ENCODE results near the gene SPEN. TPM values are rescaled to one million over a fixed set of nuclear protein-coding genes. Genes with fewer than 3 reads are reported as not detected.
A peak's percentile ranks its signal among the peaks of the same experiment; 100 is the strongest.

Gene SPEN
- total RNA-seq, 2 experiments from 2014 or later, result 65.1 to 65.2 TPM

DNA sequence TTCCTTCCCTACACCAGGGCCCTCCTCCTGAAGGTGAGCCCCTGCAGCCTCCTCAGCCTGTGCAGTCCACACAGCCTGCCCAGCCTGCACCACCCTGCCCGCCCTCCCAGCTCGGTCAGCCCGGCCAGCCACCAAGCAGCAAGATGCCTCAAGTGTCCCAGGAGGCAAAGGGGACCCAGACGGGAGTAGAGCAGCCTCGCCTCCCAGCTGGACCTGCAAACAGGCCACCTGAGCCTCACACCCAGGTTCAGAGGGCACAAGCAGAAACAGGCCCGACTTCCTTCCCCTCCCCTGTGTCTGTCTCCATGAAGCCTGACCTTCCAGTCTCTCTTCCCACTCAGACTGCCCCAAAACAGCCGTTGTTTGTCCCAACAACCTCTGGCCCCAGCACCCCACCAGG lies 89.6 kb downstream of the SPEN start:
- no peak for DNase-seq
- ChIA-PET CTCF (interaction anchor here (1.0 to 2.1 kb wide), 2 partner anchors 11 to 26 kb away, joined by 3 to 4 read pairs; no protein-coding TSS in a partner anchor), POLR2A (no interaction called here)
- H3K27me3 Mint-ChIP-seq, result no peaks in the 10 kb centered on the region
- H3K27ac Mint-ChIP-seq, result peak overlapping the region; percentile 50
- no peaks in the 10 kb centered on the region for H3K9me3 Mint-ChIP-seq
- no peaks in the 10 kb centered on the region for H3K4me1 Mint-ChIP-seq
- peaks cover 63% of the 10 kb centered on the region for H3K36me3 Mint-ChIP-seq (ENCODE audit: low read depth)
- H3K4me3 Mint-ChIP-seq, result no peak overlapping the region

DNA sequence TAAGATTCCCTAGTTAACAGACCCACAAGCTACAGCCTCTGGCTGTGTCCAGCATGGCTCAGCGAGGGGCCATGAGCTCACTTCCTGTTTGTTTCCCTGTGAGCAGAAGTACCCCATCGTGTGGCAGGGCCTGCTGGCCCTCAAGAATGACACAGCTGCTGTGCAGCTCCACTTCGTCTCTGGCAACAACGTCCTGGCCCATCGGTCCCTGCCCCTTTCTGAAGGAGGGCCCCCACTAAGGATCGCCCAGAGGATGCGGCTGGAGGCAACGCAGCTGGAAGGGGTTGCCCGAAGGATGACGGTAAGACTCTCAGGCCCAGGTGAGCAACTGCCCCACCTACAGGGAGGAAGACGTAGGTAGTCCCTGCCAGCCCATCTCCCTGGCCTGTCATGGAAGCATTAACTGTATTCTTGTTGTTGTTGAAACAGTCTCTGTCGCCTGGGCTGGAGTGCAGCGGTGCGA lies 90.2 kb downstream of the SPEN start:
- no peaks in the 10 kb centered on the region for H3K27me3 Mint-ChIP-seq
- H3K36me3 Mint-ChIP-seq (ENCODE audit: low read depth), result peaks cover 66% of the 10 kb centered on the region
- no peak for DNase-seq
- no peaks in the 10 kb centered on the region for H3K4me1 Mint-ChIP-seq
- H3K27ac Mint-ChIP-seq, result peak overlapping the region; percentile 50
- ChIA-PET POLR2A (no interaction called here), CTCF (interaction anchor here (0.6 to 2.1 kb wide), 4 partner anchors 12 to 422 kb away, joined by 3 to 4 read pairs (median 4); partner anchors contain the start of gene SLC25A34)
- H3K9me3 Mint-ChIP-seq, result no peaks in the 10 kb centered on the region
- no peak overlapping the region for H3K4me3 Mint-ChIP-seq

DNA sequence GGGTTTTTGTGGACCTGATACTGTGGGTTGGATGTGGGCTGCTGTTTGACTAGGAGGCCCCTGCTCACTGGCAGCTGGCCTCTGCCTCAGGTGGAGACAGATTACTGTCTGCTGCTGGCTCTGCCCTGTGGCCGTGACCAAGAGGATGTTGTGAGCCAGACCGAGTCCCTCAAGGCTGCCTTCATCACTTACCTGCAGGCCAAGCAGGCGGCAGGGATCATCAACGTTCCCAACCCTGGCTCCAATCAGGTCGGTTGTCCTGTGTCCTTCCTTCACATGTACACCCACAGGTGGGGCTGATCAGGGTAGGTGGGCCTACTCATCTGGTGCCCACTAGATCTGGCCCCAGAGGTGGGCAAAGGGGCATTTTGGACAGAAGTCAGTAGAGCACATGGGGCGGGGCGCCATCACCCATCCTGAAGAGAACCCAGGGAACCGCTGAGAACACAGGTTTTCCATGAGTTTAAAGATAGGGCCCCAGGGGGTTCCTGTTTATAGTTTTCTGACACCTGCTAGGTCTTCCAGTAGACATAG lies 91.2 kb downstream of the SPEN start:
- CTCF ChIA-PET, result interaction anchor here (0.5 to 2.1 kb wide), 3 partner anchors 13 to 422 kb away, joined by 3 to 4 read pairs (median 3); no protein-coding TSS in a partner anchor
- POLR2A ChIA-PET, result no interaction called here
- H3K4me3 Mint-ChIP-seq, result no peak overlapping the region
- H3K36me3 Mint-ChIP-seq (ENCODE audit: low read depth), result peaks cover 56% of the 10 kb centered on the region
- no peak overlapping the region for H3K27ac Mint-ChIP-seq
- no peaks in the 10 kb centered on the region for H3K9me3 Mint-ChIP-seq
- H3K27me3 Mint-ChIP-seq, result no peaks in the 10 kb centered on the region
- no peaks in the 10 kb centered on the region for H3K4me1 Mint-ChIP-seq
- no peak for DNase-seq

DNA sequence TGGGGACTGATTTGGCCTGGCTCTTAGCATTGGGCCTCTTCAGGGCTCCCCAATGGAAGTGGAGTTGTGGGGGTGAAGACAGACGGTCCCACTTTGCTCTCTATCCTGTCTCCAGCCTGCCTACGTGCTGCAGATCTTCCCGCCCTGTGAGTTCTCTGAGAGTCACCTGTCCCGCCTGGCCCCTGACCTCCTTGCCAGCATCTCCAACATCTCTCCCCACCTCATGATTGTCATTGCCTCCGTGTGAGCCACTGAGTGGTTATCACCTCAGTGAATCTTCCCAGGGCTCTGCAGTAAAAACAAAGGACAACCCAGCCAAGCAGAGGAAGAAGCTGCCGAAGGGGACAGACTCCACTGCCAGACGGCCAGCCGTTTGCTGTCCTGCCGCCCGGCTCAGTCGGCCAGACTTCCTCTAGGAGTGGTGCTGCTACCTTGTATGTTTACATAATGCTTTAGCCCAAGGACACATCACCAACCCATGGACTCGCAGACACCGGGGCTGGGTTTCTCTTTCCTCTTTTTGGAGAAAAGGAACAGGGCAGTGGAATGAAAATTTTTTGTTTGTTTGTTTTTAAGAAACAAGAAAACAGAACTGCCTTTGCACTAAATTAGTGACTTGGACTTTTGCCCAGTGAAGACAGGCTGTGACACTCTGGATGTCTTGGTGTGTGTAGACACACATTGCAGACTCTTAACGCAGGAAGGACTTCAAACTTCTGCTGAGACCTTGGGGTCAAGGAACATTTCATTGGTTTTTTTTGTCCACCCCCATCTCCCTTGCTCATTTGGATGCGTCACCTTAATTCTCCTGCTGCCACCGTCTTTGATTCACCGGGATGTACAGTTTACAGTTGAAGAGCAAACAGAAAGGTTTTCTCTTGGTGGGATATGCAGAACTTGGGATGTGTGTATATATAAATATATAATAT lies 91.9 kb downstream of the SPEN start:
- POLR2A ChIA-PET, result no interaction called here
- no peaks in the 10 kb centered on the region for H3K4me1 Mint-ChIP-seq
- no peaks in the 10 kb centered on the region for H3K27me3 Mint-ChIP-seq
- H3K36me3 Mint-ChIP-seq (ENCODE audit: low read depth), result peaks cover 51% of the 10 kb centered on the region
- no peak for DNase-seq
- H3K27ac Mint-ChIP-seq, result peak overlapping the region; percentile 63
- CTCF ChIA-PET, result no interaction called here
- H3K4me3 Mint-ChIP-seq, result no peak overlapping the region
- H3K9me3 Mint-ChIP-seq, result no peaks in the 10 kb centered on the region

DNA sequence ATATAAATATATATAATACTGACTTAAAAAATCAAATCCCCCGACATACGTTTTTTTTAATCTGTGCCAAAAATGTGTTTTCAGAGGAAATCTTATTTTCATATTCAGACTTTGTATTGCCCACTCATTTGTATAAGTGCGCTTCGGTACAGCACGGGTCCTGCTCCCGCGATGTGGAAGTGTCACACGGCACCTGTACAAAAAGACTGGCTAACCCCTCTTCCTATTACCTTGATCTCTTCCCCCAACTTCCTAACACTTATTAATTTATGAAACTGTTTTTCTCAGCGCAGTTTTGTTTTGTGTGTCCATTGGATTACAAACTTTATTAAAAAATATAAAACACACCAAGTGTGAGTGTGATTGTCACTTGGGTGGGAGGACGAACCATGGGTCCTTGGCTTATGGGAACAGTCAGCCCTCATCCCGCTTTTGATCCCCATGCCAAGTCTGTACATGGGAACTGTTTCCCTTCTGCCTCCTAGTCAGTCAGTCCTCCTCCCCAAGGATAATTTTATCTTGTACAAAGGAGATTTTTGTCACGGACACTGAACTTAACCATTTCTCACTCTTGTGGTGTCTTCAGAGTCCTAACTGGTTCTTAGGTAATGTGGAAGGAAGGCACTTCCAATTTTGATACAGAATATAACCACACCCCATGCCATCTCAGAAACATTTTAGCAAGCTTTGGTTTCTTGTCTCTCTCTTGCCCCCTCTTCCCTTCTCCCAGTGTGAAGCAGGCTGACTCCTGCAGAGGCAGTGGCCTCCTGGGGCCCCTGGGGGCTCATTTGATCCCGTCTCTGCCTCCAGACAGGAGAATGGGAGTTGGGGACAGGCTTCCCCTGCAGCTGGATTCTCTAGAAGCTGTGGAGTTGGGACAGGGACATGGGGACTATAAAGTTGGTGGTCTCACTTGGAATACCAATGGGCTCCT lies 92.9 kb downstream of the SPEN start:
- Mint-ChIP-seq H3K27me3 (no peaks in the 10 kb centered on the region), H3K27ac (no peak overlapping the region), H3K36me3 (ENCODE audit: low read depth) (peaks cover 44% of the 10 kb centered on the region), H3K9me3 (no peaks in the 10 kb centered on the region), H3K4me3 (no peak overlapping the region), H3K4me1 (no peaks in the 10 kb centered on the region)
- POLR2A ChIA-PET, result no interaction called here
- DNase-seq, result no peak
- CTCF ChIA-PET, result no interaction called here

DNA sequence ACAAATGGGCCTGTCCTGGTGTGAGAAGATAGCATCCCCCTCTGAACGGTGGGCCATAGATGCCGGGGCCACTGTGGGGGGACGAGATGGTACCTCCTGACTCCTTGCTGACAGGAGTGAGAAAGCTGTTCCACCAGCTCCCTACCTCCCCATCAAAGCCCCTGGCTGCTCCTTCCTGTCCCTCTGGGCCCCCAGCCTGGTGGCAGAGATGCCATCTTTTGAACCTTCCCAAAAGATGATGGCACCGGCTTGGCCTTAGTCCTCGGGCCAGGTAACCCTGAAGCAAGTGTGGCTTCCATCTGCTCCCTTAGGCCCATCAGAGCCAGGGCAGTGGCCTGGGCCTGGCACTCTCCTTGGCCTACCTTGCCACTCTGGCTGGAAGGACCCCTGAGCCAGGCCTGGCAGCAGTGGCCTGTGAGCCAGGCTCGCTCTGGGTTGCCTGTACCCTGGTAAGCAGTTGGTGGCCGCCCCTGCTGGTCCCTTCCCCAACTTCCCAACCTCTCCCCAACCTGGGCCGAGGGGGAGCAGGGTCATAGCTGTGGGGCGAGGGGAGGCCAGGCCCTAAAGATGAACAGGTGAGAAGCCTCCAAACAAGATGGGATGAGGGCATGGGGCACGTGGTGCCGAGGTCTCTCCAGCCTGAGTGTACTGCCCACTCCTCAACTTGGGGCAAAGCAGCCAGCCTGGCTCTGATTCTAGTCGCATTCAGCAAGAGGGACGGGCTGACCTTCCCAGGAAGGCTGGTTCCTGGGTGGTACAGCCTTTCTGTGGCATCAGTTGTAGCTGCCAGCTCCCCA lies 93.7 kb downstream of the SPEN start:
- Mint-ChIP-seq H3K27ac (no peak overlapping the region), H3K4me1 (no peaks in the 10 kb centered on the region), H3K9me3 (no peaks in the 10 kb centered on the region), H3K4me3 (no peak overlapping the region), H3K27me3 (no peaks in the 10 kb centered on the region), H3K36me3 (ENCODE audit: low read depth) (peaks cover 39% of the 10 kb centered on the region)
- CTCF ChIA-PET, result interaction anchor here (1.0 kb wide), 1 partner anchor 10 kb away, joined by 3 read pairs; no protein-coding TSS in a partner anchor
- POLR2A ChIA-PET, result no interaction called here
- no peak for DNase-seq

DNA sequence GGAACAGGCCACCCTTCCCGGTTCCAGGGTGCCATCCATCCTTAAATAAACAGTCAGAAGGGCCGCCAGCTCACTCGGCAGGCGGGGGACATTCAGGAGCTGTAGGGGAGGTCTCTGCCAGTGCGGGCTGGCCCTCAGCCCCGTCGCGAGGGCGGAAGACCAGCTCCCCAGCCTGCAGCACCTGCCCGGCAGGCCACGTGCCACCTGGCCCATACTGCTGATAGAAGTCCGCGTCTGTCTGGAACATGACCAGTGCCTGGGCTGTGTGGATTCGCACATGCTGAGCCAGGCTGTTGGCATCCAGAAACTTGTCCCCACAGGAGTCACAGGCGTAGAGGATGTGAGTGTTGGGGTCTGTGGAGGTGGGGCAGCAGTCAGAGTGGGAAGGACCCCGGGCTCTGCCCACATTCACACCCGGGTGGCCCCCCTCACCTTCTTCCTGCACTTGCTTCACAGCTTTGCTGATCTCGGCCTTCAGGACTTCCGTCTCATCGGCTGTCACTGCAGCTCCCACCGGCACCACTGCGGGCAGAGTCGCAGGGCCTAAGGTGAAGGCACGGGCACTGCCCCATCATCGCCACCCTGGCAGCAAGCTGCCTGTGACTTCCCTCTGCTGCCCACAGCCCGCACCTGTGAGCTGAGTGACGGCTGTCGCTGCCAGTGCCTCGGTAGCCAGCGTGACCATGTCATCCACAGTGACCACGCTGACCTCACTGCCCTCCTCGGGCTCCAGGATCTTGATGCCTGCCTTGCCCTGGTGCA lies 94.6 kb downstream of the SPEN start:
- Mint-ChIP-seq H3K27ac (no peak overlapping the region), H3K36me3 (ENCODE audit: low read depth) (peaks cover 40% of the 10 kb centered on the region), H3K4me3 (no peak overlapping the region), H3K9me3 (no peaks in the 10 kb centered on the region), H3K27me3 (no peaks in the 10 kb centered on the region), H3K4me1 (no peaks in the 10 kb centered on the region)
- ChIA-PET CTCF (interaction anchor here (1.0 to 1.1 kb wide), 3 partner anchors 9 to 35 kb away, joined by 3 read pairs; no protein-coding TSS in a partner anchor), POLR2A (no interaction called here)
- DNase-seq, result no peak

DNA sequence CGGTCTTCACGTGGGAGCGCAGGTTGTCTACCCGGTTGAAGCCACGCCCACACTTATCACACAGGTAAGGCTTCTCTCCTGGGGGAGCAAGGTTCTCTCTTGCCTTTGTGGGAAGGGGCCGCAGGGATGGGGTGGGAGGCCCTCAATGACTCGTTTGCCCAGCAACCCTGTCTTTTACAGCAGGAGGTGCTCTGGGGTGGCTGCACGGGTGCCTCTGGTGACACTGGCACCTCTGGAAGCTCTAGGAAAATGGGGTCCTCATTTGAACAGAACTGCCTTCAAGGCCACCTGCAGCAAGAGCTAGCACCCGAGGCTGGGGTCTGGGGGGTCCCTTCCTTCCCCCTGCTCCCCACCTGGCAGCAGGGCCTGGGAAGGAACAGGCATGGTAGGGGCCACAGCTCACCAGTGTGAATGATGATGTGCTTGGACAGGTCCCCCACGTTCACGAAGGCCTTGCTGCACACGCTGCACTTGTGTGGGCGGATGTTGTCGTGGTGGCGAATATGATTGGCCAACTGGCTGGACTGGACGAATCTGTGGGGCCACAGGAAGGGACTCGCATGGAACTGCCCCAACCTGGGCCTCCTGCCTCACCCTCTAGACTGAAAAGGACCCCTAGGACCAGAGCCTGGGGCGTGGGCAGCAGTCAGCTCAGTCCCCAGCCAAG lies 95.3 kb downstream of the SPEN start:
- DNase-seq, result no peak
- Mint-ChIP-seq H3K36me3 (ENCODE audit: low read depth) (peaks cover 37% of the 10 kb centered on the region), H3K27me3 (no peaks in the 10 kb centered on the region), H3K27ac (no peak overlapping the region), H3K9me3 (no peaks in the 10 kb centered on the region), H3K4me3 (no peak overlapping the region), H3K4me1 (peaks cover 3% of the 10 kb centered on the region)
- ChIA-PET CTCF (interaction anchor here (1.0 to 1.2 kb wide), 4 partner anchors 8 to 36 kb away, joined by 3 read pairs; no protein-coding TSS in a partner anchor), POLR2A (no interaction called here)

DNA sequence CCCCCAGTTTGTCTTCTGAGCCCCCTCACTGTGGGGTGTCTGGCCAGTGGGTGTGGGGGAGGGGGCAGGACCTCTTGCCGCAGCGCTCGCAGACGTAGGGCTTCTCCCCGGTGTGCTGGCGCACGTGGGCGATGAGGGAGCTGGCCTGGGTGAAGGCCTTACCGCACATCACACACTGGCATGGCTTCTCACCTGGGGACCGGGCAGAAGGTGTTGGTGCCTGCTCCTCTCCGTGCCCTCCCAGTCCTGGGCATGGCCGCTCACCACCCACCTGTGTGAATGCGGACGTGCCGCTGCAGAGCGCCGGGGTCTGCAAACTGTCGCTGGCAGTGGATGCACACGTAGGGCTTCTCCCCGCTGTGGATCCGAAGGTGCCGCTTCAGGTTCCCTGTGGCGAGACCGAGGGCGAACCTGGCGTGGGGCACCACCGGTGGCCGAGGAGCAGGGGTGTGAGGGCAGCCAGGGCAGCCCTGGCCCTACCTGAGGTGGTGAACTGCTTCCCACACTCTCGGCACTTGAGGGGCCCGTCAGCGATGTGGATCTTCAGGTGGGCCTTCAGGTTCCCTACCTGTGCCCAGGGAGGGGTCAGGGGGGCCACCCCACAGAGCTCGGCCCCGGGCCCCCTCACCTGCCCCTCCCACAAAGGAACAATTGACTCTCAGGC lies 96.0 kb downstream of the SPEN start:
- Mint-ChIP-seq H3K9me3 (no peaks in the 10 kb centered on the region), H3K4me3 (no peak overlapping the region), H3K27ac (no peak overlapping the region), H3K4me1 (peaks cover 8% of the 10 kb centered on the region), H3K27me3 (no peaks in the 10 kb centered on the region), H3K36me3 (ENCODE audit: low read depth) (peaks cover 39% of the 10 kb centered on the region)
- POLR2A ChIA-PET, result no interaction called here
- DNase-seq, result no peak
- CTCF ChIA-PET, result interaction anchor here (1.0 to 1.2 kb wide), 3 partner anchors 20 to 37 kb away, joined by 3 read pairs; no protein-coding TSS in a partner anchor

DNA sequence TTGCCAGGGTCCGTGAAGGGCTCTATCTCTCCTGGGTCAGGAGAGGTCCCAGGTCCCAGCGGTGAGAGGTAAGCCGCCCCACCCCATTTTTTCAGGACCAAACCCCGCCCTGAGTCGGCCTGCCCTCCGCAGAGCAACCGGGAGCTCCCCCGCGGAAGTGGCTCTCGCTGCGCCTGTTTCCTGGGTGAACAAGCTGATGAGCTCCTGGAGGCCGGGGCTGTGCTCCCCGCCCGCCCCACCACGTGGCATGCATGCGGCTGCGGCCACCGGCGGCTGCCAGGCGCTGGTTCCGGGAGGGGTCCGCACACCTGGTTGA lies 96.4 kb downstream of the SPEN start:
- Mint-ChIP-seq H3K27me3 (no peaks in the 10 kb centered on the region), H3K27ac (no peak overlapping the region), H3K9me3 (no peaks in the 10 kb centered on the region), H3K4me1 (peaks cover 12% of the 10 kb centered on the region), H3K36me3 (ENCODE audit: low read depth) (peaks cover 35% of the 10 kb centered on the region), H3K4me3 (no peak overlapping the region)
- ChIA-PET CTCF (interaction anchor here (1.2 kb wide), 1 partner anchor 20 kb away, joined by 3 read pairs; no protein-coding TSS in a partner anchor), POLR2A (no interaction called here)
- no peak for DNase-seq

Data from activated CD4-positive, alpha-beta T cell treated with anti-CD3 and anti-CD28 coated beads, Interleukin-2, amount 10 ng/mL, durations not matched to agents 7 days and 5 days (primary cell).